Natural killer cell (primary cell): ENCODE results near the gene PYGM. TPM values are rescaled to one million over a fixed set of nuclear protein-coding genes. Genes with fewer than 3 reads are reported as not detected.

Source experiments
- ATAC-seq, 3 donors: fragments of 150-1000 bp in 2 of 3; fragments of 200-7000 bp in 1 of 3; cut with Tn5 transposase; 1 replicate in 1 of 3; 2 replicates in 2 of 3; pipeline ENCODE4 v1.10.0; 2021; ENCODE audit warnings: mild to moderate bottlenecking in 2 of 3, moderate library complexity in 2 of 3
- DNase-seq, 2 donors: peaks; one replicate each; pipeline versions ENCODE4 v3.0.0 to v3.0.0-alpha.2; 2013 to 2021; ENCODE audit warnings: mixed read lengths in 1 of 2
- H3K27ac ChIP-seq: one replicate; pipeline ENCODE4 v1.5.1; 2013; ENCODE audit warnings: mild to moderate bottlenecking, low read length
- H3K27me3 ChIP-seq: one replicate; pipeline ENCODE4 v1.6.1; 2013; ENCODE audit warnings: low read length; ENCODE audit not compliant: control insufficient read depth, insufficient read depth
- H3K36me3 ChIP-seq: one replicate; pipeline ENCODE4 v1.6.1; 2013; ENCODE audit warnings: low read length; ENCODE audit not compliant: control insufficient read depth, insufficient read depth
- H3K4me1 ChIP-seq: one replicate; pipeline ENCODE4 v1.6.1; 2013; ENCODE audit warnings: low read length; ENCODE audit not compliant: control insufficient read depth, insufficient read depth
- H3K4me3 ChIP-seq: one replicate; pipeline ENCODE4 v1.5.1; 2013; ENCODE audit warnings: low read length
- H3K9me3 ChIP-seq: one replicate; pipeline ENCODE4 v1.6.1; 2013; ENCODE audit warnings: low read length; ENCODE audit not compliant: control insufficient read depth, insufficient read depth
- H3K27ac Mint-ChIP-seq, 2 donors: one replicate each; pipeline ENCODE4 v1.8.0; 2022; ENCODE audit warnings: mild to moderate bottlenecking in 2 of 2, mixed read lengths in 2 of 2, moderate library complexity in 1 of 2
- H3K27me3 Mint-ChIP-seq, 2 donors: one replicate each; pipeline ENCODE4 v1.8.0; 2022; ENCODE audit warnings: low read depth in 2 of 2, mixed read lengths in 2 of 2
- H3K36me3 Mint-ChIP-seq: one replicate; pipeline ENCODE4 v1.8.0; 2022; ENCODE audit warnings: mixed read lengths
- H3K4me1 Mint-ChIP-seq, 2 donors: one replicate each; pipeline ENCODE4 v1.8.0; 2022; ENCODE audit warnings: mixed read lengths in 2 of 2
- H3K4me3 Mint-ChIP-seq: one replicate; pipeline ENCODE4 v1.8.0; 2022; ENCODE audit warnings: mild to moderate bottlenecking, moderate library complexity, mixed read lengths
- H3K9me3 Mint-ChIP-seq, 2 donors: one replicate each; pipeline ENCODE4 v1.8.0; 2022; ENCODE audit warnings: mixed read lengths in 2 of 2
- CTCF ChIP-seq: fragments of 200-600 bp; IDR thresholded peaks from one replicate; pipeline ENCODE4 v1.8.0; 2022; ENCODE audit warnings: antibody characterized with exemption
- WGBS: methylation state at CpG from one replicate; pipeline ENCODE4 v1.1.7; 2013; ENCODE audit warnings: missing lambda C conversion rate; ENCODE audit not compliant: insufficient coverage; 5-methylcytosine and 5-hydroxymethylcytosine counted together
- intact Hi-C: fragments of 100-400 bp; cut with micrococcal nuclease; formaldehyde crosslinking; loops from one replicate; pipeline ENCODE4 v1.14.2; 2022
- total RNA-seq, 4 donors: library from RNA; stranded (reverse); fragments of 120-200 nt in 1 of 4; gene quantifications; one replicate each; pipeline versions ENCODE4 v1.2.3 to v1.2.4, GENCODE V29; 2013 to 2022

PYGM gene
- total RNA-seq, 3 donors from 2014 or later (not counting 1 experiment from before 2014, with no cell fraction given): 4.1 to 8.4 (median 6.1) TPM

GRCh38 chr11:64803846-64804345 lies 44.1 kb upstream of the PYGM start:
- DNase-seq (no peak), ATAC-seq (no peak)
- H3K9me3 ChIP-seq: no peaks in the 10 kb centered on the region
- intact Hi-C loops: no loop called here
- TF ChIP-seq CTCF: no peak
- H3K27me3 ChIP-seq: no peaks in the 10 kb centered on the region
- H3K36me3 ChIP-seq: peaks cover 16% of the 10 kb centered on the region
- peaks cover 42% of the 10 kb centered on the region for H3K4me1 ChIP-seq
- H3K4me3 ChIP-seq: peak overlapping the region; percentile 60
- peak overlapping the region; percentile 92 to 95 for H3K27ac Mint-ChIP-seq
- H3K4me3 Mint-ChIP-seq: peak overlapping the region; percentile 92
- H3K4me1 Mint-ChIP-seq: peaks cover 10 to 20% of the 10 kb centered on the region in 2 donors
- 60% methylated on average over 15 of the region's 15 CpGs for WGBS
- H3K36me3 Mint-ChIP-seq: no peaks in the 10 kb centered on the region
- no peaks in the 10 kb centered on the region for H3K9me3 Mint-ChIP-seq
- peak overlapping the region; percentile 81 for H3K27ac ChIP-seq
- H3K27me3 Mint-ChIP-seq: no peaks in the 10 kb centered on the region

- peak within 1 kb of the TSS; percentile 92 to 95 for H3K27ac Mint-ChIP-seq
- Histone ChIP-seq H3K9me3 (no peaks in the 10 kb centered on the region), H3K36me3 (peaks cover 16% of the 10 kb centered on the region), H3K27me3 (no peaks in the 10 kb centered on the region), H3K27ac (peak within 1 kb of the TSS; percentile 81), H3K4me3 (peak within 1 kb of the TSS; percentile 60), H3K4me1 (peaks cover 42% of the 10 kb centered on the region)
- peaks cover 10 to 20% of the 10 kb centered on the region in 2 donors for H3K4me1 Mint-ChIP-seq
- under 1% methylated on average over 57 of the region's 58 CpGs for WGBS
- DNase-seq (peak; percentile 91 to 95), ATAC-seq (peak; percentile 96 to 98 (median 97))
- no peaks in the 10 kb centered on the region for H3K27me3 Mint-ChIP-seq
- intact Hi-C loops: no loop called here
- H3K36me3 Mint-ChIP-seq: no peaks in the 10 kb centered on the region
- no peaks in the 10 kb centered on the region for H3K9me3 Mint-ChIP-seq
- H3K4me3 Mint-ChIP-seq: peak within 1 kb of the TSS; percentile 92
- peak; percentile 16 for TF ChIP-seq CTCF
These were observed 43.5 kb upstream of the PYGM start, which contains the start of gene MAP4K2 for GRCh38 chr11:64803158-64803845. Gene MAP4K2, minus strand, starts transcription at chr11:64803214. Its CDS starts 65 bp downstream, at chr11:64803149.

DNA sequence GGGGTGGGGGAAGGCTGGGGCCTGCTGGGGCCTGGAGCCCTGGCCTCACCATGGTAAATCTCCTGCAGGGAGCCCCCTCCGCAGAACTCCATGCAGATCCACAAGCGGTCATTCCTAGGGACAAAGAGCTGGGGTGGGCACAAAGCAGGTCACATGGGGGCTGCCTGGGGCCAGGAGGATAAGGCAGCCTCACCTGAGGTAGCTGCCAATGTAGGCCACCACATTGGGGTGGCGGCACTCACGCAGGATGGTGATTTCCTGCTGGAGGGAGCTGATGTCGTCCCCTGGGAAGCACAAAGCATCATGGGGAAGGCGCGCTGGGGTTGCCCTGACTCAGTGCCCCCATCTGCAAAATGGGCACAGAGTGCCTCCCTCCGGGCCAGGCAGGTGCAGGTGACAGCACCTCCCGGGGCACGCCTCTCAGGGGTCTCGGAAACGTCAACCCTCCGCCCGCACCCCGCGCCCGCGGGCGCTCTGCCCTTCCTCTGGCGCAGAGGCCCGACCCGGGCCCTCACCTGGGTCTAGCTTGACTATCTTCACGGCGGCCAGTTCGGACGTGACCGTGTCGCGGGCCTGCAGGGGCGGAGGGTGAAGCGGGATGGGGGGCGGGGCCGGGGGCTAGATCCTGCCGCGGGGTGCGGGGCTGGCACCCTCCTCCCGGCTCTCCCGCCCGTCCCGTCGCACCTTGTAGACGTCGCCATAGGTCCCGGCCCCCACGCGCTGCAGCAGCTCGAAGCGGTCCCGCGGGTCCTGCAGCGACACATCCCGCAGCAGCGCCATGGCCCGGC lies 42.8 kb upstream of the PYGM start:
- Mint-ChIP-seq H3K27me3 (no peaks in the 10 kb centered on the region), H3K4me1 (peaks cover 10 to 20% of the 10 kb centered on the region in 2 donors), H3K4me3 (peak overlapping the region; percentile 65), H3K9me3 (no peaks in the 10 kb centered on the region), H3K27ac (peak overlapping the region; percentile 92 to 95), H3K36me3 (no peaks in the 10 kb centered on the region)
- peaks cover 42% of the 10 kb centered on the region for H3K4me1 ChIP-seq
- peak overlapping the region; percentile 62 for H3K27ac ChIP-seq
- peaks cover 16% of the 10 kb centered on the region for H3K36me3 ChIP-seq
- H3K27me3 ChIP-seq: no peaks in the 10 kb centered on the region
- DNase-seq (peak in 1 of 2 donors; percentile 66), ATAC-seq (peak in 1 of 3 donors; percentile 13)
- TF ChIP-seq CTCF: no peak
- intact Hi-C loops: no loop called here
- H3K4me3 ChIP-seq: peak overlapping the region; percentile 46
- H3K9me3 ChIP-seq: no peaks in the 10 kb centered on the region
- 7% methylated on average over 54 of the region's 54 CpGs for WGBS
